Mesendoderm (in vitro differentiated cells): ENCODE data around the gene AOPEP.

Experiments used
- DNase-seq: peaks from one replicate; pipeline ENCODE4 v3.0.0; 2013
- H2AK5ac ChIP-seq: 2 replicates; pipeline ENCODE4 v1.6.1; 2013; ENCODE audit warnings: low read length, inconsistent platforms
- H2BK120ac ChIP-seq: 2 replicates; pipeline ENCODE4 v1.6.1; 2013; ENCODE audit warnings: low read depth, mild to moderate bottlenecking, low read length, moderate library complexity, mixed read lengths
- H2BK15ac ChIP-seq: replicated peaks from 2 replicates; pipeline ENCODE4 v1.6.1; 2013; ENCODE audit warnings: low read depth, mild to moderate bottlenecking, moderate library complexity
- H2BK5ac ChIP-seq: 2 replicates; pipeline ENCODE4 v1.6.1; 2013; ENCODE audit warnings: low read length, inconsistent platforms
- H3K18ac ChIP-seq: 2 replicates; pipeline ENCODE4 v1.6.1; 2013; ENCODE audit warnings: mild to moderate bottlenecking, low read length, mixed read lengths
- H3K23ac ChIP-seq: one replicate; pipeline ENCODE4 v1.6.1; 2013; ENCODE audit warnings: low read length
- H3K27ac ChIP-seq: 2 replicates; pipeline ENCODE4 v1.5.1; 2013; ENCODE audit warnings: low read depth, mild to moderate bottlenecking, inconsistent platforms, low read length, moderate library complexity
- H3K27me3 ChIP-seq: 2 replicates; pipeline ENCODE4 v1.6.1; 2013; ENCODE audit warnings: low read length, control low read depth, mild to moderate bottlenecking, inconsistent platforms; ENCODE audit not compliant: insufficient read depth, poor library complexity
- H3K36me3 ChIP-seq: 2 replicates; pipeline ENCODE4 v1.6.1; 2013; ENCODE audit warnings: low read length, inconsistent platforms; ENCODE audit not compliant: control insufficient read depth, insufficient read depth
- H3K4ac ChIP-seq: one replicate; pipeline ENCODE4 v1.6.1; 2013; ENCODE audit warnings: low read depth, mild to moderate bottlenecking, low read length, moderate library complexity
- H3K4me1 ChIP-seq: 2 replicates; pipeline ENCODE4 v1.6.1; 2013; ENCODE audit warnings: low read depth, low read length, inconsistent platforms; ENCODE audit not compliant: control insufficient read depth
- H3K4me2 ChIP-seq: 2 replicates; pipeline ENCODE4 v1.6.1; 2013; ENCODE audit warnings: low read length
- H3K4me3 ChIP-seq: 2 replicates; pipeline ENCODE4 v1.5.1; 2013; ENCODE audit warnings: mild to moderate bottlenecking, low read length
- H3K56ac ChIP-seq: one replicate; pipeline ENCODE4 v1.6.1; 2013; ENCODE audit warnings: low read length
- H3K79me1 ChIP-seq: 2 replicates; pipeline ENCODE4 v1.6.1; 2013; ENCODE audit warnings: low read length, inconsistent platforms
- H3K79me2 ChIP-seq: 2 replicates; pipeline ENCODE4 v1.6.1; 2013; ENCODE audit warnings: mild to moderate bottlenecking, low read length; ENCODE audit not compliant: control insufficient read depth, insufficient read depth
- H3K9ac ChIP-seq: 2 replicates; pipeline ENCODE4 v1.6.1; 2013; ENCODE audit warnings: low read length, inconsistent platforms
- H4K5ac ChIP-seq: one replicate; pipeline ENCODE4 v1.6.1; 2013; ENCODE audit warnings: low read length
- H4K8ac ChIP-seq: one replicate; pipeline ENCODE4 v1.6.1; 2013; ENCODE audit warnings: low read depth, mild to moderate bottlenecking, control low read depth, low read length, moderate library complexity
- WGBS: extraction: QIAGEN DNeasy Blood & Tissue Kit; methylation state at CpG from one replicate; pipeline ENCODE4 v1.1.7; 2013; ENCODE audit warnings: low lambda C conversion rate, missing lambda C conversion rate; ENCODE audit not compliant: insufficient coverage; ENCODE audit errors: extremely low coverage; 5-methylcytosine and 5-hydroxymethylcytosine counted together

Gene AOPEP

GRCh38 chr9:94855903-94856302 is 129.4 kb downstream of the AOPEP start:
- Histone ChIP-seq H2BK5ac (no peak overlapping the region), H3K4ac (no peak overlapping the region), H3K27ac (no peak overlapping the region), H3K4me1 (no peaks in the 10 kb centered on the region), H4K8ac (no peak overlapping the region), H3K79me1 (peaks cover 2% of the 10 kb centered on the region), H3K56ac (no peak overlapping the region), H3K4me3 (no peak overlapping the region), H4K5ac (no peak overlapping the region), H3K23ac (no peak overlapping the region), H2AK5ac (no peak overlapping the region), H2BK120ac (no peak overlapping the region), H2BK15ac (no peak overlapping the region), H3K79me2 (no peaks in the 10 kb centered on the region), H3K4me2 (no peak overlapping the region), H3K18ac (no peak overlapping the region), H3K9ac (no peak overlapping the region), H3K36me3 (no peaks in the 10 kb centered on the region), H3K27me3 (no peaks in the 10 kb centered on the region)
- no CpG with 5 or more reads among the region's 5 CpGs for WGBS
- DNase-seq, result no peak

GRCh38 chr9:94857791-94858190 is 131.3 kb downstream of the AOPEP start:
- no peak overlapping the region for H2BK15ac ChIP-seq
- H3K36me3 ChIP-seq, result no peaks in the 10 kb centered on the region
- no peak overlapping the region for H2BK5ac ChIP-seq
- H4K8ac ChIP-seq, result no peak overlapping the region
- DNase-seq, result no peak
- H3K4me1 ChIP-seq, result no peaks in the 10 kb centered on the region
- no peak overlapping the region for H4K5ac ChIP-seq
- no CpG with 5 or more reads among the region's 8 CpGs for WGBS
- no peak overlapping the region for H3K4me3 ChIP-seq
- no peak overlapping the region for H3K18ac ChIP-seq
- no peak overlapping the region for H2BK120ac ChIP-seq
- H3K56ac ChIP-seq, result no peak overlapping the region
- H3K9ac ChIP-seq, result no peak overlapping the region
- no peak overlapping the region for H3K4me2 ChIP-seq
- H3K27me3 ChIP-seq, result no peaks in the 10 kb centered on the region
- no peak overlapping the region for H3K23ac ChIP-seq
- no peak overlapping the region for H2AK5ac ChIP-seq
- H3K4ac ChIP-seq, result no peak overlapping the region
- H3K27ac ChIP-seq, result no peak overlapping the region
- H3K79me2 ChIP-seq, result no peaks in the 10 kb centered on the region
- H3K79me1 ChIP-seq, result no peaks in the 10 kb centered on the region

- H3K4me3 ChIP-seq, result no peak overlapping the region
- H3K27ac ChIP-seq, result no peak overlapping the region
- no peak overlapping the region for H3K4ac ChIP-seq
- no peak overlapping the region for H3K4me2 ChIP-seq
- H3K56ac ChIP-seq, result no peak overlapping the region
- H4K5ac ChIP-seq, result no peak overlapping the region
- WGBS, result no CpG with 5 or more reads among the region's 2 CpGs
- H3K79me2 ChIP-seq, result no peaks in the 10 kb centered on the region
- H4K8ac ChIP-seq, result no peak overlapping the region
- DNase-seq, result no peak
- H2AK5ac ChIP-seq, result no peak overlapping the region
- H3K9ac ChIP-seq, result no peak overlapping the region
- no peak overlapping the region for H2BK120ac ChIP-seq
- H3K79me1 ChIP-seq, result no peaks in the 10 kb centered on the region
- H3K18ac ChIP-seq, result no peak overlapping the region
- no peak overlapping the region for H2BK5ac ChIP-seq
- H2BK15ac ChIP-seq, result no peak overlapping the region
- no peaks in the 10 kb centered on the region for H3K27me3 ChIP-seq
- no peak overlapping the region for H3K23ac ChIP-seq
- H3K36me3 ChIP-seq, result no peaks in the 10 kb centered on the region
- H3K4me1 ChIP-seq, result no peaks in the 10 kb centered on the region
Measured at GRCh38 chr9:94859226-94859625, 132.7 kb downstream of the AOPEP start.

GRCh38 chr9:94859891-94860290 is 133.4 kb downstream of the AOPEP start:
- Histone ChIP-seq H2BK120ac (no peak overlapping the region), H3K27ac (no peak overlapping the region)

GRCh38 chr9:94860678-94861588 is 134.4 kb downstream of the AOPEP start:
- no peak overlapping the region for H3K18ac ChIP-seq
- H4K8ac ChIP-seq, result no peak overlapping the region
- no peak overlapping the region for H4K5ac ChIP-seq
- no peaks in the 10 kb centered on the region for H3K79me2 ChIP-seq
- no peaks in the 10 kb centered on the region for H3K27me3 ChIP-seq
- H2BK15ac ChIP-seq, result no peak overlapping the region
- WGBS, result no CpG with 5 or more reads among the region's 10 CpGs
- H3K27ac ChIP-seq, result no peak overlapping the region
- no peak overlapping the region for H3K4me3 ChIP-seq
- H3K4me2 ChIP-seq, result no peak overlapping the region
- DNase-seq, result no peak
- H3K23ac ChIP-seq, result no peak overlapping the region
- peaks cover 3% of the 10 kb centered on the region for H3K4me1 ChIP-seq
- H3K4ac ChIP-seq, result no peak overlapping the region
- no peak overlapping the region for H2AK5ac ChIP-seq
- H3K36me3 ChIP-seq, result no peaks in the 10 kb centered on the region
- H3K56ac ChIP-seq, result no peak overlapping the region
- no peak overlapping the region for H2BK120ac ChIP-seq
- no peaks in the 10 kb centered on the region for H3K79me1 ChIP-seq
- no peak overlapping the region for H3K9ac ChIP-seq
- H2BK5ac ChIP-seq, result no peak overlapping the region

More at GRCh38 chr9:94859891-94860290, 133.4 kb downstream of the AOPEP start:
- Histone ChIP-seq H3K23ac (no peak overlapping the region), H3K36me3 (no peaks in the 10 kb centered on the region), H3K4ac (no peak overlapping the region), H4K5ac (no peak overlapping the region), H3K56ac (no peak overlapping the region), H3K4me1 (no peaks in the 10 kb centered on the region), H3K4me2 (no peak overlapping the region), H2BK5ac (no peak overlapping the region), H3K79me1 (no peaks in the 10 kb centered on the region), H3K18ac (no peak overlapping the region), H3K79me2 (no peaks in the 10 kb centered on the region), H2AK5ac (no peak overlapping the region), H3K4me3 (no peak overlapping the region), H2BK15ac (no peak overlapping the region), H3K27me3 (no peaks in the 10 kb centered on the region), H3K9ac (no peak overlapping the region), H4K8ac (no peak overlapping the region)
- no peak for DNase-seq
- WGBS, result no CpG with 5 or more reads among the region's 6 CpGs
